Cortex of kidney (tissue), 1 donor: ENCODE results near the gene GHITM.
"Not testable (repeated sequence)": the region's sequence is repeated elsewhere in the genome, so short reads cannot be mapped to it uniquely, and the experiment has no call there.

Experiments used
- DNase-seq: peaks from one replicate; lab custom pipeline; 2025; lab: John Stamatoyannopoulos, UW

Gene GHITM

DNA sequence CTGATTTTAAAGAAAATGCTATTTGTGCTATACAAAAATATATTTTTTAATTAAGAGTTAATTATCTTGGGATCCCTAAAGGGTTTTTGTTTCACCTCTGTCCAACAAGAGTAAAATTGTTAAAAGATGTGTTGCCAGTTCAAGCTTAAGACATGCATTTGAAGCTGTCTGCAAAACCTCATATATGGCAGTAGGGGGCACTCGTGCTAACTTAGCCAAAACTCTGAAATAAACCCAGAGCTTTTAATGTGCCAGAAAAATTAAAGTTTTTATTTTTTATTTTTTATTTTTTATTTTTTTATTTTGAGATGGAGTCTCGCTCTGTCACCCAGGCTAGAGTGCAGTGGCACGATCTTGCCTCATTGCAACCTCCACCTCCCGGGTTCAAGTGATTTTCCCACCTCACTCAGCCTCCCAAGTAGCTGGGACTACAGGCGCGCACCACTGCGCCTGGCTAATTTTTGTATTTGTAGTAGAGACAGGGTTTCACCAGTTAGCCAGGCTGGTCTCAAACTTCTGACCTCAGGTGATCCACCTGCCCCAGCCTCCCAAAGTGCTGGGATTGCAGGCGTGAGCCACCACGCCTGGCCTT, 8.8 kb downstream of the GHITM start:
- not testable (repeated sequence) for DNase-seq

DNA sequence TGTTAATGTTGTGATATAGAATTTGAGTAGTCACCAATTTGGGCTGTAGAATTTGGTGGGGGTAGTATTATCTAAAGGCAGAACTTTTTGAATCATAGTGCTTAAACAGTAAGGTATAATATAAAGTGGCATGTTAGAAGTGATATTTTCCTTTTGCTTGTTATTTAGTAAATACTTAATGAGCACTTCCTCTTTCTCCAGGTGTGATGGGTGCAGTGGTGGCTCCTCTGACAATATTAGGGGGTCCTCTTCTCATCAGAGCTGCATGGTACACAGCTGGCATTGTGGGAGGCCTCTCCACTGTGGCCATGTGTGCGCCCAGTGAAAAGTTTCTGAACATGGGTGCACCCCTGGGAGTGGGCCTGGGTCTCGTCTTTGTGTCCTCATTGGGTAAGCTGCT, 10.5 kb downstream of the GHITM start:
- DNase-seq = no peak

DNA sequence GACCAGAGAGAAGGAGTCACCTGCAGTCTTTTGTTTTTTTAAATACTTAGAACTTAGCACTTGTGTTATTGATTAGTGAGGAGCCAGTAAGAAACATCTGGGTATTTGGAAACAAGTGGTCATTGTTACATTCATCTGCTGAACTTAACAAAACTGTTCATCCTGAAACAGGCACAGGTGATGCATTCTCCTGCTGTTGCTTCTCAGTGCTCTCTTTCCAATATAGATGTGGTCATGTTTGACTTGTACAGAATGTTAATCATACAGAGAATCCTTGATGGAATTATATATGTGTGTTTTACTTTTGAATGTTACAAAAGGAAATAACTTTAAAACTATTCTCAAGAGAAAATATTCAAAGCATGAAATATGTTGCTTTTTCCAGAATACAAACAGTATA, 13.5 kb downstream of the GHITM start:
- no peak for DNase-seq

DNA sequence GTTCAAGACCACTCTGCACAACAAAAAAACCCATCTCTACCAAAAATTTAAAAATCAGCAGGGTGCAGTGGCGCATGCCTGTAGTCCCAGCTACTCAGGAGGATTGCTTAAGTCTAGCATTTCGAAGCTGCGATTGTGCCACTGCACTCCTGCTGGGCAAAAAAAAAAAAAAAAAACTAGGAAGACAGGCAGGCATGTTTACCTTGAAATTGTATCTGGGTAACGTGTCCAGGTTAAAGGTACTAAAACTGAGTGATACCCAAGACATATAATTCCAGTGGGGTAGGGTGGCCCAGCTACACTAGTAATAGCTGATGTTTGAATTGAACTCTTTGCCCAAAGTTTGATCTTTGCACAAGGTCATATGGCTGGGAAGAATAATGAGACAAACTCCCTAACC, 16.2 kb downstream of the GHITM start:
- no peak for DNase-seq

DNA sequence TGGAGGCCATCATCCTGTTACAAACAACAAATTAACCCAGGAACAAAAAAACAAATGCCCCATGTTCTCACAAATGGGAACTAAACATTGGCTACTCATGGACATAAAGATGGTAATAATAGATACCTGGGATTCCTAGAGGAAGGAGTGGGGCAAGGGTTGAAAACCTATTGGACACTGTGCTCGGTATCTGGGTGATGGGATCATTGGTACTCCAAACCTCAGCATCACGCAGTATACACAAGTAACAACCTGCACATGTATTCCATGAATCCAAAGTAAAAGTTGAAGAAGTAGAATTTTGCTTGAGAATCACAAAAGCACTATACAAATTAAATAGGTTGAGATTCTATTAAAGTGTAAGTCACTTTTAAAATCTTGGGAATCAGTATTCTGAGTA, 16.7 kb downstream of the GHITM start:
- DNase-seq = no peak

DNA sequence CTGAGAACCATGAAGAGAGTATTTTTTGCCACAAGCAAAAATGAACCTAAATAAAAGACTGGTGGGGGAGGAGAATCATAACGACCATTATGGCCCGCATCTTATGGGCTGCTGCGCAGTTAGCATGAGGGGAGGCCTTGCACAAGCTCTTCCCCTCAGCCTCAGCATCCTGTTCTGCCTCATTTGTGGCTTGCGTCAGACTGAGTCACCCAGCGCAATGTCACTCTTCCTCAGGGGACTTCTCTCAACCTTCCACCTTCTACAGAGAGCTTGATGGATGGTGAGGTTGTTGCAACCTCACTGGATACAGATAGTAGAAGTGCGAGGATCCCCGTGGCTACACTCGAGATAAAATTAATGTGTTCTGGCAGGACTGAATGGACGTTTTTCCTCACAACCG, 17.5 kb downstream of the GHITM start:
- no peak for DNase-seq

DNA sequence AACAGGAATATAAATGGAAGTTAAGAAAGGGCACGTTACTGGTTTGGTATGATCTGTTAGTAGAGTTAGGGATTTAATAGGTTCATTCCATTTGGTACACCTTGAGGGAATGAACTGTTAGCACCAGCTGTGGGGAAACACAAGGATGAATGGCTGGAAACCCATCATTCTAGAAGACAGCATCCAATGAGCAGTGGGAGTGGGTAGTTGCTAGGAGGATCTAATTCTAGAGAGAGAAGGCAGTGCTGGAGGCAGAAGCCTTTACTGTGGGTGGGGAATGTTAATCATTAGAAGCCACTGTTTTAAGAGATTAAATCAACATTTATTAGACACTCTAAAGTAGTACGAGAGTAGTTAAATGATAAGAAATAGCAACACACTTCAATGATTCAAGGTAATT, 18.8 kb downstream of the GHITM start:
- no peak for DNase-seq

DNA sequence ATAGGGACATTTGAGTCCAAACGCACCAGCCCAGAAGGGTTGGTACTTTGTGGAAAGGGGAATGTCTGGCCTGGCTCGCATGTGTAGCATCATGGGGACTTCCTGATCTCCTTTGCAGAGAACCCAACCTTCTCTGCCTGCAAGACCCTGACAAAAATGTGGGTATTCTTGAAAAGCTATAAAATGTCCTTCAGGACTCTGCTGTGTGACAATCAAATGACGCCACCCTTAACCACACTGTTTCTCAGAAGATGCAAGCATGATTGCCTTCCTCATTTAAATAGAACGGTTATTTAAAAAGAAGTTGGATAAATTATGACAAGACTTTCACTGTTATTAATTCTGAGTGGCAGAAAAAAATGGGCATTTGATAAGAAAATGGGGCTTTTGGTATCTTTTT, 19.2 kb downstream of the GHITM start:
- no peak for DNase-seq

DNA sequence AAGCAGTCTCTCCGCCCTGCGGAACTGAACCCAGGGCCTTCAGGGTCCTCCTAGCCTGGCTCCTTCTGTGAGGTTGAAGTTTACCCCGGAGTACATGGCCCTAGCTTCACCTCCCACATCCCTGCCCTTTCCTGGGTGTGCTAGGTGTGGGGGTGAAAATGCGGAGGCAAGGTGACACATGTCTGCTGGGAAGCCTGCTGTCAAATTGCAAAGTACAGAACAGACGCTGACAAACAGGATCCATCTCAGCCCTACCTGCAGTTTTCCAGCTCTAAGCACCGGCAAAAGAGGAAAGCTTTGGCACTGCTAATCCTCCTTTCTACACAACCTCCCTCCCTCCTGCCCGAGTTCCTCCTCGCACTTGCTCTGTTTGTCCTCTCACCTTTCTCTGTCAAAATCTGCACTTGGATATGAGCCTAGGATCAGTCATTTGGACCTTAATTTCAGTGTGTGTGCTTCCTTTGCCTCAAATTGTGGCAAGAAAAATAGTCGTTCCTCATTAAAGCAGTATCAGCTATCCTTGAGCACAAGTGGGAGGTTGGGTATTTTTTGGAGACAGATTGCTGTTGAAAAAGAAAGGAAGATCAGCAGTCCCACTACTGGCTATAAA, 19.9 kb downstream of the GHITM start:
- no peak for DNase-seq

DNA sequence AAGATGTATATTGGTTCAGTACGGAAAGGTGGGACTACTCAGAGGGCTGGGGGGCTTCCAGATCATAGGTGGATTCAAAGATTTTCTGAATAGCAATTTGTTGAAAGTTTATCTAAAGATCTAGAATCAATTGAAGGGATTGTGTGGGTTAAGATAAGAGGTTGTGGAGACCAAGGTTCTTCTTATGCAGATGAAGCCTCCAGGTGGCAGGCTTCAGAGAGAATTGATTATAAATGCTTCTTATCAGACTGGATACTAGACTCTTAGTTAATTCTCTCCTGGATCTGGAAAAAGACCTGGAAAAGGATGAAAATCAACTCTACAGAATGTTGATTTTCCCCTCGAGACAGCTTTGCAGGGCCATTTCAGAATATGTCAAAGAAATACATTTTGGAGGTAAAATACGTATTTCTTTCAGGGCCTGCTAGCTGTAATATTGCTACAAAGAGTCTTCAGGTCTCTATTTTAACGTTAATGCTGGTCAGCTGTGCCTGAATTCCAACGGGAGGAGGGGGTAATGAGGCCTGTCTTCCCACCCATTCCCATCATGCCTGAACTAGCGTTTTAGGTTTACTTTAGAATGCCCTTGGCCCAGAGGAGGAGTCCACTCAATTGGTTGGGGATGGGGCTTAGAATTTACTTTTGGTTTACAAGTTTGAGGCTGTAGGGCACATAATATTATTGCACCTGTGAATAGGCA, 21.5 kb downstream of the GHITM start:
- DNase-seq = no peak

DNA sequence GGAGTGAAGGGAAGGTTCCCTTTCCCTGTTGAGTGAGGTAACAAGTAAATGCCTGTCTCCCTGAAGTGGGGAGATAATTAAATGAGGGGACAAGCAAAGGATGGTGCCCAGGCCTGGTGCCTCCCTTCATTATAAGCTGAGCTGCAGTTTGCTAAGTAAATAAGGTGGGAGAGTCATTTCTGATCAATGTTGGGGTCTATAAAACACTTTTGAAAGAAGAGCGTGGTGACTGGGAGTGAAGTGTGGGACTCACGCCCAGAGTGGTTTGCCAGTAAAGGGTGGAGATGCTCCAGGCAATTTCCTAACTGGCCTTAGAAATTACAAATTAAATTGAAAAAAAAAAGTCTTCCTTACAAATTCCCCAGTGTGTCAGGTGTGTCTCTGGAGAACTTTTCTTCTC, 24.7 kb downstream of the GHITM start:
- no peak for DNase-seq

DNA sequence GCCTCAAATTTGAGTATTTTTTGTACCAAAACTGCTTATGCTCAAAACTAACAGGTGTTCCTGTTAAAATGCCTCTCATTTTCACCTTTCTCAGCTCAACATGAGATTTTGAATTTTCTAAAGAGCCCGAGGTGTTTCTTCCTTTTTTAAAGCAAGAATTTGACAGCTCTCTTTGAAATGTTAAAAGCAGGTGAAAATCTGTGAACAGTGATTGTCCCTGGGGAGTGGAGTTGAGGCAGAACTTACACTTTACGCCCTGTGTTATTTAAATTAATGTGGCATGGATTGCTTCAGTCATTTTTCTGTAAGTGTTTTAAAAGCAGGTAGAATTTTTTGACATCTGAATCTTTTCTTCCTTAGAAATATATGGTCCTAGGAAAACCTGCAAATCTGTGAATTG, 25.1 kb downstream of the GHITM start:
- no peak for DNase-seq

DNA sequence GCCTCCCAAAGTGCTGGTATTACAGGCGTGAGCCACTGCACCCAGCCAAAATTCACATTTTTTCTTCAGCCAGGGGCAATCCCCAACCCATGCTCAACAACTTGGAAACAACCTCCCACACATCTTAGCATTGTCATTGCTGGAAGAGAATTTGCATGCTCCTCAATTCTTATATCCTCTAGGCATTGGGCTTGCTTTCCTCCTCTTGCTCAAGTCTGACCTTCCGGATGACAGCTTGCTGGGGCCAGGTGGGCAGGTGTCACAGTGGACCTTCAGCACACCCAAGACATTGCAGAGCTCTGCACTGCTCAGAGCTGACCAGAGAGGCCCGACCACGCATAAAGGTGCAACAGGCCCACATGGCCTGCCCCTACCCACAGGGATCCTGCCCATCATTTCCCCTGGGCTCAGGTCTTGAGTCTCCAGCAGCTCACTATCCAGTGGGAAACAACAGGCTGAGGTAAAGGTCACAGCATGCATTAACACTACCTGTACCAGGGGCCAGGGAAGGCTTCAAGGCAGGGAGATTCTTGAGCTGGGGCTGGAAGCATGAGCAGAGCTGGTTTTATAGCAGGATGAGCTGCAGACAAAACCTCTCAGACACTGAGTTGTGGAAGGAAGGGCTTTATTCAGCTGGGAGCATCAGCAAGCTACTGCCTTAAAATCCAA, 27.4 kb downstream of the GHITM start:
- no peak for DNase-seq

DNA sequence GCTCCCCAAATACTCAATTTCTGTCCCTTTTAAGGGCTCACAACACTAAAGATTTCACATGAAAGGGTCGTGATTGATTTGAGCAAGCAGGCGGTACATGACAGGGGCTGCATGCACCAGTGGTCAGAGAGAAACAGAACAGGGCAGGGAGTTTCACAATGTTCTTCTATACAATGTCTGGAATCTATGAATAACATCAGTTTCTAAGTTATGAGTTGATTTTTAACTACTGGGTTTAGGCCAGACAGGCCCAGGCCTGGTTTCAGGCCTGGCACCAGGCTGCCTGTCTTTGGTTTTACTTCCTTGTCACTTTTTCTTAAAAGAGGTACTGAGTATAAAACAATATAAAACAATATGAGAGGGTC, 28.0 kb downstream of the GHITM start:
- not testable (repeated sequence) for DNase-seq

DNA sequence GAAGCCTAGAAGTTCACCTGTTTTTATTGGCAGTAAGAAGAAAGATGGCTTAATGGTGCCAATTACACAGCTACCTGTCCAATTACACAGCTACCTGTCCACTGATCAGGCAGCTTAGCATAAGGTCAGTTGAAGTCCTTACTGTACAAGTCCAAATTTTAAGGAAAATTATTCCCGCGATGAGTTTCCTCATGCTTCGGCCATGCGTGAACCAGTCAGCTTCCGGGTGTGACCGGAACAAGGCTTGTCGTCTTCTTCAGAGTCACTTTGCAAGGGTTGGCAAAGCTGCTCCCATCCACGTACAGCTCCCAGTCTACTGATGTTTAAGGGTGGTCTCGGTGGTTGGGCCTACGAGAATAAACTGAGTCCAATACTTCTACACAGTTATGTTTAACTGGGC, 29.1 kb downstream of the GHITM start:
- not testable (repeated sequence) for DNase-seq

DNA sequence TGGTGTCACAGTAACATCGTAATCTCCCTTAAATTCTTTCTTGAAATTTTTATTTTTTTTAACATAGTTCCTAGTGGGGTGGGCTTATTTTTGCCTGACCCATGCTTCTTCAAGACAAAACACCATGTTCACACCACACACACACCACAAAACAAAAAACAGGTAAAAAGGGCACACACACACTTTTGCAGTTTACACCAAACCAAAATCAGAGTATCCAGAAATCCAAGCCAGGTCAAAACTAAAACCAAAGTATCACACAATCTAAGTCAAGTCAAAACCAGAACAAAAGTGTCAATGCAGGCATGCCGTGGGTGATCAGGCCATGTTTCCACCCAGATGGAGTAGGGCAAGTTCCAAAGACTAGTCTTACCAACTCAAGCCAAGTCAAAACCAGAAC, 31.9 kb downstream of the GHITM start:
- DNase-seq = not testable (repeated sequence)

DNA sequence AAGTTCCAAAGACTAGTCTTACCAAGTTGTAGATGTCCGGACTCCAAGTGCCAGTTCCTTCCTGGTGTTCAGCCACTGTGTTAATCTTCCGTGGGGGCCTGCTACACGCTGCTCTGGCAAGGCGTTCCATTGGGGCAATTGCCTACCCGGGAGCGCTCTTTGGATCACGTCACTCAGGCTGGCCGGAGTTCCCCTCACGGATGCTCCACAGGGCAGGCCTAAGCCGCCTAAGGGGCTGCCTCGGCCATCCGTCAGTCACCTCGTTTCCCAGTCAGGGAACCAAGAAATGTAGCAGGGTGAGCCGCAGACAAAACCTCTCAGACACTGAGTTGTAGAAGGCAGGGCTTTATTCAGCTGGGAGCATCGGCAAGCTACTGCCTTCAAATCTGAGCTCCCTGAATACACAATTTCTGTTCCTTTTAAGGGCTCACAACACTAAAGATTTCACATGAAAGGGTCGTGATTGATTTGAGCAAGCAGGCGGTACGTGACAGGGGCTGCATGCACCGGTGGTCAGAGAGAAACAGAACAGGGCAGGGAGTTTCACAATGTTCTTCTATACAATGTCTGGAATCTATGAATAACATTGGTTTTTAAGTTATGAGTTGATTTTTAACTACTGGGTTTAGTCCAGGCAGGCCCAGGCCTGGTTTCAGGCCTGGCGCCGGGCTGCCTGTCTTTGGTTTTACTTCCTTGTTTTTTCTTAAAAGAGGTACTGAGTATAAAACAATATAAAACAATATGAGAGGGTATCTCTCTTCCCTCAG, 32.6 kb downstream of the GHITM start:
- not testable (repeated sequence) for DNase-seq

DNA sequence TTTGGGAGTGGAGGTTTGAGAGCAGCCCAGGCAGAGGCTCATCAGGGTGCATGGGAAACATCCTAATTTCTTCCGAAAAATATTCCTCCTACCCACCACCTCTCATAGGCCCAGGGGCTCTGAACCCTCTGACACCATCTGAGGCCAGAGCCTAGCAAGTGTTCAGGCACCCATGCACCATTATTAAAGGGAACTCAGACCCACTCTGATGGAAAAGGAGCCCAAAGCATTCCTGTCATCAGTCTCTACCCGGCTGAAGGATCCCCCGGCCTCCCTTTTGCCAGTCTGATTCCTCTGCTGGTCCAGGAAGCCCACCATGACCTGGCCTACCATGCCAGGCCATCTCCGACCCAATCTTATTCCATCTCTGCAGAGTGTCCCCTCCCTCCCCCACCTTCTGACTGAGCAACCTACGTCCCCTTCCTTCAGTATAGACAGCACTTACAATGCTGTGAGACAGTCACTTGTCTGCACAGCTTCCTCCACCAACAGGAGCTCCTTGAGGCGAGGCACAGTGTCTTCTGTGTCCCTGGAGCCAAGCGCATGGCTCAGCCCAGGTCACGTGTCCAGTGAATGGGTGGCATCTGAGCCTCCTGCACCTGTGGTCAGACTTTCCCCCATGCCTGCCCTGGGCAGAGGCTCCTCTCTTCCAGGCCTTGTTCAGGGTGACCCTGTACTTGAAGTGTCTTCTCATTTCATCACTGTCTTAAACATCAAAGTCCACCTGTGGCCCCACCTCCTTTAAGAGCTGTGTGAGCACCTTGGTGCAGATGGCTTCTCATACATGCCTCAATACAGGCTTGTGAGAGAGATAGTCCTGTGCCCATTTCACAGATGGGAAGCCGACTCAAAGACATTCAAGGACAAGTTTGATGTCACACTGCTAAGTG, 33.4 kb downstream of the GHITM start:
- no peak for DNase-seq

DNA sequence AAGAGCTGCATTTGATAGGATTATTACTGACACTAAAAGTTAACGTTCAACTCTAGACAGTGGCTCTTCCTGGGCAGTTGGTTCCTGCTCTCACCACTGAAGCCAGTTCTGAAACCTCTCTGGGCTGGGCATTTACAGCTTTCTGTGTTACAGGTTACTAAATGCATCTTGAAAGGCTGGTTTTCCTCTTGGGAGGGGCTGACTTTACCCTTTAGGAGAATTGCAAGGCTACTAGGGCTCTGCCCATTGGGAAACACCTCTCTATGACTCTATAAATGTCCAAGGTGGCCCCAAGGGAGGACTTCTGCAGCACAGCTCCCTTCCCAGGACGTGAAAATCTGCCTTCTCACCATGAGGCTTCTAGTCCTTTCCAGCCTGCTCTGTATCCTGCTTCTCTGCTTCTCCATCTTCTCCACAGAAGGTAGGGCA, 34.2 kb downstream of the GHITM start, which contains the start of gene GPR15LG:
TSS of gene GPR15LG (plus strand) at position 301 of the 429 bp plus-strand sequence. CDS start at position 352, 51 bp downstream.
- DNase-seq = no peak

DNA sequence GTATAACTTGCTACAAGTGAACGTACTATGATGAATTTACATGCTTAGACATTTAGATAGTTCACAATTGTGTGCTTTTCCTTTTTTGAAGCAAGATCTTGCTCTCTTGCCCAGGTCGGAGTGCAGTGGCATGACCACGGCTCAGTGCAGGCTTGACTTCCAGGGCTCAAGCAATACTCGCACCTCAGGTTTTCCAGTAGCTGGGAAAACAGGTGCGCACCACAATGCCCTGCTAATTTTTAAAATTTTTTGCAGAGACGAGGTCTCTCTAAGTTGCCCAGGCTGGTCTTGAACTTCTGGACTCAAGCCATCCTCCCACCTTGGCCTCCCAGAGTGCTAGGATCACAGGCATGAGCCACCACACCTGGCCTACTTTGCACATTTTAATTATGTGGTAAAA, 36.1 kb downstream of the GHITM start:
- no peak for DNase-seq

DNA sequence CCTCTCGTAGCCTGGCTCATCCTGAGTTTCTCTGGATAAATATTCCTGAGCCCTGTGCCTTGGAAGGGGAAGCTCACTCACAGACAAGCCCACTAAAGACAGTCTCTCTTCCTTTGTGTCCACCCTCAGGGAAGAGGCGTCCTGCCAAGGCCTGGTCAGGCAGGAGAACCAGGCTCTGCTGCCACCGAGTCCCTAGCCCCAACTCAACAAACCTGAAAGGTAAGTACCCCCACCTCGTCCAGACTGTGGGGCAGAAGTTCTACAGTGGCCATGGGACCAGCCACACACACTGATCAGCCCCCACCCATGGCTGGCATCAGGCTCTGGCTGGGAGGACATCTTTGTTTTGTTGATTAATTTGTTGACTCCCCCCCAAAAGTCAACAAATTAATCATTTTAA, 37.0 kb downstream of the GHITM start:
- no peak for DNase-seq
